IPS DF 4.7 (cell line): Measurements from ENCODE around the gene ARHGAP24.

Source experiments
- DNase-seq: peaks from one replicate; pipeline ENCODE4 v3.0.0-alpha.2; 2013; ENCODE audit warnings: low spot score; ENCODE audit errors: extremely low read depth

Gene ARHGAP24

GRCh38 chr4:85577307-85577706, 102.4 kb downstream of the ARHGAP24 start:
- no peak for DNase-seq

GRCh38 chr4:85579942-85580341, 105.0 kb downstream of the ARHGAP24 start:
- no peak for DNase-seq

GRCh38 chr4:85580489-85580888, 105.5 kb downstream of the ARHGAP24 start:
- DNase-seq = no peak

- DNase-seq = no peak
These were observed 113.0 kb downstream of the ARHGAP24 start for GRCh38 chr4:85587952-85588351.

- no peak for DNase-seq
These were observed 116.6 kb downstream of the ARHGAP24 start for GRCh38 chr4:85591406-85592098.

- no peak for DNase-seq
These were observed 120.3 kb downstream of the ARHGAP24 start for GRCh38 chr4:85595098-85595775.

GRCh38 chr4:85595796-85596559, 121.0 kb downstream of the ARHGAP24 start:
- DNase-seq = no peak

GRCh38 chr4:85598936-85599335, 124.0 kb downstream of the ARHGAP24 start:
- DNase-seq = no peak

GRCh38 chr4:85600501-85600900, 125.6 kb downstream of the ARHGAP24 start:
- DNase-seq = no peak

GRCh38 chr4:85603437-85604336, 128.7 kb downstream of the ARHGAP24 start:
- no peak for DNase-seq

- DNase-seq = no peak
These were observed 131.6 kb downstream of the ARHGAP24 start for GRCh38 chr4:85606505-85606904.

- DNase-seq = no peak
These were observed 132.7 kb downstream of the ARHGAP24 start for GRCh38 chr4:85607624-85608023.

GRCh38 chr4:85610450-85610849, 135.5 kb downstream of the ARHGAP24 start:
- DNase-seq = no peak

GRCh38 chr4:85611661-85612060, 136.7 kb downstream of the ARHGAP24 start:
- no peak for DNase-seq

GRCh38 chr4:85613901-85614300, 139.0 kb downstream of the ARHGAP24 start:
- DNase-seq = no peak

- no peak for DNase-seq
These were observed 141.0 kb downstream of the ARHGAP24 start for GRCh38 chr4:85615952-85616351.

- DNase-seq = no peak
These were observed 142.3 kb downstream of the ARHGAP24 start for GRCh38 chr4:85617202-85617601.

- DNase-seq = no peak
These were observed 158.0 kb downstream of the ARHGAP24 start for GRCh38 chr4:85632981-85633380.

GRCh38 chr4:85637778-85638177, 162.8 kb downstream of the ARHGAP24 start:
- DNase-seq = no peak

- DNase-seq = no peak
These were observed 165.0 kb downstream of the ARHGAP24 start for GRCh38 chr4:85639946-85640345.

- no peak for DNase-seq
These were observed 167.6 kb downstream of the ARHGAP24 start for GRCh38 chr4:85642356-85643100.
